ENCODE results near the gene FAM89B. TPM values are rescaled to one million over a fixed set of nuclear protein-coding genes. Genes with fewer than 3 reads are reported as not detected.

The FAM89B gene
- total and polyA plus RNA-seq, 4 donors: 49.5 to 83.4 (median 65.9) TPM

- H3K27me3 ChIP-seq (ENCODE audit: control insufficient read depth in 1 of 2, insufficient read depth in 2 of 2, low read length in 1 of 2): no peaks in the 10 kb centered on the region
- ATAC-seq (ENCODE audit: low FRiP score) (no peak), DNase-seq (no peak)
- WGBS, 2 donors: 70 to 76% methylated on average over 26 to 27 of the region's 27 CpGs
- no peaks in the 10 kb centered on the region for H3K9me3 ChIP-seq (ENCODE audit: control insufficient read depth, low read length)
- peaks cover 0 to 2% of the 10 kb centered on the region in 2 donors for H3K36me3 ChIP-seq (ENCODE audit: control insufficient read depth in 1 of 2, insufficient read depth in 2 of 2, low read length in 1 of 2)
- H3K4me3 ChIP-seq (ENCODE audit: low read length in 2 of 2): no peak overlapping the region
- no peak overlapping the region for H3K27ac ChIP-seq (ENCODE audit: low read depth in 1 of 2, low read length in 2 of 2)
- intact Hi-C loops (cut with DNase I): no loop called here
- H3K4me1 ChIP-seq (ENCODE audit: control insufficient read depth in 1 of 2, insufficient read depth in 2 of 2, low read length in 2 of 2): no peaks in the 10 kb centered on the region
Observed at GRCh38 chr11:65554057-65554818, 18.1 kb upstream of the FAM89B start.

GRCh38 chr11:65554842-65555430 lies 17.4 kb upstream of the FAM89B start:
- no peaks in the 10 kb centered on the region for H3K9me3 ChIP-seq (ENCODE audit: control insufficient read depth, low read length)
- H3K4me1 ChIP-seq (ENCODE audit: control insufficient read depth in 1 of 2, insufficient read depth in 2 of 2, low read length in 2 of 2): no peaks in the 10 kb centered on the region
- WGBS, 2 donors: 56 to 68% methylated on average over 4 of the region's 4 CpGs
- intact Hi-C loops (cut with DNase I): no loop called here
- H3K4me3 ChIP-seq (ENCODE audit: low read length in 2 of 2): no peak overlapping the region
- no peaks in the 10 kb centered on the region for H3K27me3 ChIP-seq (ENCODE audit: control insufficient read depth in 1 of 2, insufficient read depth in 2 of 2, low read length in 1 of 2)
- no peak overlapping the region for H3K27ac ChIP-seq (ENCODE audit: low read depth in 1 of 2, low read length in 2 of 2)
- ATAC-seq (ENCODE audit: low FRiP score) (no peak), DNase-seq (no peak)
- peaks cover 0 to 2% of the 10 kb centered on the region in 2 donors for H3K36me3 ChIP-seq (ENCODE audit: control insufficient read depth in 1 of 2, insufficient read depth in 2 of 2, low read length in 1 of 2)

GRCh38 chr11:65555693-65556231 lies 16.6 kb upstream of the FAM89B start:
- intact Hi-C loops (cut with DNase I): no loop called here
- Histone ChIP-seq H3K27ac (ENCODE audit: low read depth in 1 of 2, low read length in 2 of 2) (no peak overlapping the region), H3K27me3 (ENCODE audit: control insufficient read depth in 1 of 2, insufficient read depth in 2 of 2, low read length in 1 of 2) (no peaks in the 10 kb centered on the region), H3K36me3 (ENCODE audit: control insufficient read depth in 1 of 2, insufficient read depth in 2 of 2, low read length in 1 of 2) (peaks cover 0 to 2% of the 10 kb centered on the region in 2 donors), H3K4me3 (ENCODE audit: low read length in 2 of 2) (no peak overlapping the region), H3K4me1 (ENCODE audit: control insufficient read depth in 1 of 2, insufficient read depth in 2 of 2, low read length in 2 of 2) (no peaks in the 10 kb centered on the region), H3K9me3 (ENCODE audit: control insufficient read depth, low read length) (no peaks in the 10 kb centered on the region)
- peak; percentile 86 to 92 for DNase-seq
- ATAC-seq (ENCODE audit: low FRiP score): no peak
- 12 to 13% methylated on average over 6 of the region's 6 CpGs for whole genome bisulfite sequencing, 2 donors

- Histone ChIP-seq H3K4me3 (ENCODE audit: low read length in 2 of 2) (peak overlapping the region; percentile 64 to 87), H3K27me3 (ENCODE audit: control insufficient read depth in 1 of 2, insufficient read depth in 2 of 2, low read length in 1 of 2) (no peaks in the 10 kb centered on the region), H3K4me1 (ENCODE audit: control insufficient read depth in 1 of 2, insufficient read depth in 2 of 2, low read length in 2 of 2) (no peaks in the 10 kb centered on the region), H3K9me3 (ENCODE audit: control insufficient read depth, low read length) (no peaks in the 10 kb centered on the region), H3K27ac (ENCODE audit: low read depth in 1 of 2, low read length in 2 of 2) (peak overlapping the region in 1 of 2 donors; percentile 12), H3K36me3 (ENCODE audit: control insufficient read depth in 1 of 2, insufficient read depth in 2 of 2, low read length in 1 of 2) (peaks cover 0 to 2% of the 10 kb centered on the region in 2 donors)
- no peak for DNase-seq
- no peak for ATAC-seq (ENCODE audit: low FRiP score)
- intact Hi-C loops (cut with DNase I): no loop called here
- WGBS, 2 donors: 46 to 52% methylated on average over 12 of the region's 12 CpGs
Observed at GRCh38 chr11:65556470-65557279, 15.7 kb upstream of the FAM89B start.

GRCh38 chr11:65557280-65558001 lies 14.9 kb upstream of the FAM89B start:
- intact Hi-C loops (cut with DNase I): loop anchor here in 1 of 2 donors (2.0 kb wide), 2 partner anchors 17 kb away; no protein-coding TSS in a partner anchor
- no peak for DNase-seq
- Histone ChIP-seq H3K9me3 (ENCODE audit: control insufficient read depth, low read length) (no peaks in the 10 kb centered on the region), H3K27me3 (ENCODE audit: control insufficient read depth in 1 of 2, insufficient read depth in 2 of 2, low read length in 1 of 2) (no peaks in the 10 kb centered on the region), H3K4me3 (ENCODE audit: low read length in 2 of 2) (peak overlapping the region; percentile 64 to 87), H3K27ac (ENCODE audit: low read depth in 1 of 2, low read length in 2 of 2) (peak overlapping the region; percentile 12 to 58), H3K4me1 (ENCODE audit: control insufficient read depth in 1 of 2, insufficient read depth in 2 of 2, low read length in 2 of 2) (no peaks in the 10 kb centered on the region), H3K36me3 (ENCODE audit: control insufficient read depth in 1 of 2, insufficient read depth in 2 of 2, low read length in 1 of 2) (no peaks in the 10 kb centered on the region)
- 1 to 2% methylated on average over 27 to 47 of the region's 47 CpGs for WGBS, 2 donors
- ATAC-seq (ENCODE audit: low FRiP score): no peak

GRCh38 chr11:65558002-65558929 lies 14.1 kb upstream of the FAM89B start, which contains the start of gene LTBP3:
TSS of gene LTBP3 (minus strand) at chr11:65558359. CDS start at chr11:65557959, 400 bp downstream.
- 1% methylated on average over 37 to 79 of the region's 79 CpGs for WGBS, 2 donors
- Histone ChIP-seq H3K4me3 (ENCODE audit: low read length in 2 of 2) (peak within 1 kb of the TSS; percentile 64 to 87), H3K36me3 (ENCODE audit: control insufficient read depth in 1 of 2, insufficient read depth in 2 of 2, low read length in 1 of 2) (no peaks in the 10 kb centered on the region), H3K27me3 (ENCODE audit: control insufficient read depth in 1 of 2, insufficient read depth in 2 of 2, low read length in 1 of 2) (no peaks in the 10 kb centered on the region), H3K9me3 (ENCODE audit: control insufficient read depth, low read length) (no peaks in the 10 kb centered on the region), H3K27ac (ENCODE audit: low read depth in 1 of 2, low read length in 2 of 2) (peak within 1 kb of the TSS; percentile 73 to 94), H3K4me1 (ENCODE audit: control insufficient read depth in 1 of 2, insufficient read depth in 2 of 2, low read length in 2 of 2) (no peaks in the 10 kb centered on the region)
- intact Hi-C loops (cut with DNase I): loop anchor here in 1 of 2 donors (2.0 kb wide), 2 partner anchors 17 kb away; no protein-coding TSS in a partner anchor
- ATAC-seq (ENCODE audit: low FRiP score) (peak; percentile 89), DNase-seq (peak; percentile 91 to 94)

GRCh38 chr11:65558930-65559509 lies 13.3 kb upstream of the FAM89B start:
- H3K27ac ChIP-seq (ENCODE audit: low read depth in 1 of 2, low read length in 2 of 2): peak overlapping the region; percentile 73 to 94
- DNase-seq (peak; percentile 89 to 93), ATAC-seq (ENCODE audit: low FRiP score) (peak; percentile 84)
- no peaks in the 10 kb centered on the region for H3K27me3 ChIP-seq (ENCODE audit: control insufficient read depth in 1 of 2, insufficient read depth in 2 of 2, low read length in 1 of 2)
- no peak overlapping the region for H3K4me3 ChIP-seq (ENCODE audit: low read length in 2 of 2)
- no peaks in the 10 kb centered on the region for H3K36me3 ChIP-seq (ENCODE audit: control insufficient read depth in 1 of 2, insufficient read depth in 2 of 2, low read length in 1 of 2)
- WGBS, 2 donors: 4 to 5% methylated on average over 16 to 19 of the region's 19 CpGs
- no peaks in the 10 kb centered on the region for H3K9me3 ChIP-seq (ENCODE audit: control insufficient read depth, low read length)
- intact Hi-C loops (cut with DNase I): loop anchor here in 1 of 2 donors (2.0 kb wide), 2 partner anchors 16 to 18 kb away; no protein-coding TSS in a partner anchor
- no peaks in the 10 kb centered on the region for H3K4me1 ChIP-seq (ENCODE audit: control insufficient read depth in 1 of 2, insufficient read depth in 2 of 2, low read length in 2 of 2)
